NCI-H1436 treated with DMSO at 0.1 percent for 48 hours (cell line): ENCODE results near the gene WDR49.

Source experiments
- DNase-seq: peaks from one replicate; lab custom pipeline; 2025; lab: John Stamatoyannopoulos, UW

The WDR49 gene

DNA sequence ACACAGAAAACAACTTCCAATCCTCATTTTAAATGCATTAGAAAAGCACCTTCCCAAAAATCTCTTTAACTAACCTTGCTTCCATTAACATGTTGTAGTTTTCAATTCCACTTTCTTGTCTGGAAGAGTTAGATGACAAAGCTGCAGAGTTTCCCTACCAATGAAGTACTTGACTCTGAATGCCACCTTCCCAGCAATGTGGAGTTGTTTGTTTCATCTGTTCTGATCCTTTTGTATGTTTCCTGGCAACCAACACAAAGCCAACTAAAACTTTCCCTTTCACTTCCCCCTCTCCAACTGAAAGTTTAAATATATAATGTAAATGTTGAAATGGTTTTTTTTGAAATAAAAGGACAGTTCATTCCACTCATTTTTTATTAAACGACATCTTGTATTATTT lies at the start of gene WDR49:
WDR49 (minus strand) TSS at position 183 of the 400 bp plus-strand sequence. CDS start 517 bp downstream, outside the sequence.
- DNase-seq, result no peak

DNA sequence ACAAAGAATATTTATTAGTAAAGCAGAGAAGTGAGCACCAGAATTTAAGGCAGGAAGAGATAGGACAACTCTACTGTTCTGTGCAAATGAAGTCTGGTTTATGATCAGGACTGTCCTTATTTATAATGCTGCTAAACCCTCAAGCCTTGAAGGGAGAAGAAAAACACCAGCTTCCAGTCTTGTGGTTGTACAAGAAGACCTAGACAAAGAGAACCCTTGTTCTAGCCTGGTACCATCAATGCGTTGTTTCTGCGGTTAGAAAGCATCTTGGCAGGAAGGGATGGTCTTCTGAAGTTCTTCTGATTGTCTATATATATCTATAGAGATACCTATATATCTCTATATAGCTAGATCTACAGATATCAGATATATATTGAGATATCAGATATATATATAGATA lies 47.2 kb upstream of the WDR49 start:
- no peak for DNase-seq

DNA sequence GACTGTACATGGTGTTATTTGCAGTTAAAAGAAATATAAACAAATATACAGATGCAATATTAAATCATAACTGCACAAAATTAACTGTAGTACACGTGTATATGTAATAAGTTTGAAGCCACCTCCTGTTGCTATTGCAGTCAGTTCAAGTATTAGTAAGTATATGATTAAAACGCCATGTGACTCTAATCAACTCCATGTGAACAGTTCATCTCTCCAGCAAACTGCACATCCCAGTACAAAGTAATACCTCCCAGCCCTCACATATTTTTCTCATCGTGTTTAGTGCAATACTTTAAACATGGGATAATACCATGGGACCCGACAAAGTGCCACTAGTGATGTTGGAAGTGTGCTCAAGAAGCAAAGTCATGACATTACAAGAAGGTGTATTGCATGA lies 46.3 kb upstream of the WDR49 start:
- DNase-seq, result no peak

DNA sequence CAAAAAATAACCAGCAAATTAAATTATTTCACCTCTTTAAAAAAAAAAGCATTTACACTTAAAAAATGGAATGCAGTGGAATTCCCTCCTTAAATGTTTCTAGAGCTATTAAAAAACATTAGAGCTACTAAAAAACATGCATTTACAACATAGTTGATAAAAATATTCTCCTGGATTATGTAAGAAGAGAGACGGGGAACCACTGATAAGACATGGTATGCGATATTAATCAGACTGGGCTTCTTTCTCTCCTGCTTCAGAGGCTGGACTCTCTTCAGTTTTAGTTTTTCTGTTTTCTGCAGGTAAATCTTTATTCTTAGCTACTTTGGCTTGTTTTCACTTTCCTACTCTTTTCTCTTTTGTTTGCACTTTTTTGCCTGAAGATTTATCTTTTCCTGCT lies 40.4 kb upstream of the WDR49 start:
- no peak for DNase-seq

DNA sequence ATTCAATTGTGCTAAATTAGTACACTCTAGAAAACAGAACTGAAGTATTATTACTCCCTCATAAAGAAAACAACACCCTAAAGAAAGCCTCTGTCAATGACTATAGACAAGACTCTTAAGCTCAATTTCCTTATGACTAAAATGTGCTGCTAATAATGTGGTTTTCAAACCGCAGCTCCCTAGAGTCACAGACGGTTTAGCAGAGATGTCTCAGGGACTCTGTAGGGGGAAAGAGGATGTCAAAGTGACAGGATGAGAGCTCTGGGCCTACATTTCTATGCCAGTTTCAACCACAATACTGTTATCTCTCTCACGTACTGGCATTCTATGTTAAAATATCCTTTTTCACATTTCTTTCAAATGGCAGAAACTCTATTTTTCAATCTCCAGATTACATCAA lies 37.6 kb upstream of the WDR49 start:
- no peak for DNase-seq

DNA sequence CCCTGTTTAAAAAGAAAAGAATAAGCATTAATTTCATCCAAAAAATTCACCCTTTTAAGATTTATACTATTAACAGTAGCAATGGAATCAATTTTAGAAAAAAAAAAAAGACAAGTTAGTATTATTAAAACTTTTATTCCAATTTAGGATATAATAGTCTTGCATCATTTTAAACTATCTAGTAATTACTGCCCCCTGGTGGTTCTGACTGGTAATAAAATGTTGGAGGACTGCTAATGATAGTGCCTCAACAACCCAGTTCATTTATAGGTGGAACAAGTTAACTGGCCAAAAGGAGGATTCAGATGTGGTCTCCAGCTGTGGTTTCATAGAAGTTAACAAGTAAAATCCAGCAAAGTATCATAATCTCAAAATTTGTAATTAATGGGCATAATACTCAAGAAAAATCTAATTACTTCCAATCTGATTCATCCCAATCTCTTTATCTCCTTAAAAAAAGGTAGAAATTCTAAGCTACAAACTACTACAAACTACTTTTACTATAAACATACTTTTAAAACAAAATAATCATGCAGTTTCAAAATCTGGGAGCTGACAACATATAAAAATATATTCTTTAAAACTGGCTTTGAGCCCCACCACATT lies 30.7 kb upstream of the WDR49 start:
- no peak for DNase-seq

DNA sequence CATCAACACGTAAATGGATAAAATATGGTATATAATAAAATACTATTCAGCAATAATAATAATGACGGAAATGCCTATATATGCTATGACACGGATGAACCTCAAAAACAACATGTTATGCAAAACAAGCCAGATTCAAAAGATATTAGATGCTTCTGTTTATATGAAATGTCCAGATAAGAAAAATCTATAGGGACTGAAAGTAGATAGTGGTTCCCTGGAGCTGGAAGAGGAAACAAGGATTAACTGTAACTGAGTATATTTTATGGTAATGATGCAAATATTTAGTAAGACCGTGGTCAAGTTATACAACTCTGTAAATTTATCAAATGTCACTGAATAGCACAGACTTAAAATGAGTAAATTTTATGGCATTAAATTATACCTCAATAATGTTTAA lies 25.8 kb upstream of the WDR49 start:
- DNase-seq, result no peak

DNA sequence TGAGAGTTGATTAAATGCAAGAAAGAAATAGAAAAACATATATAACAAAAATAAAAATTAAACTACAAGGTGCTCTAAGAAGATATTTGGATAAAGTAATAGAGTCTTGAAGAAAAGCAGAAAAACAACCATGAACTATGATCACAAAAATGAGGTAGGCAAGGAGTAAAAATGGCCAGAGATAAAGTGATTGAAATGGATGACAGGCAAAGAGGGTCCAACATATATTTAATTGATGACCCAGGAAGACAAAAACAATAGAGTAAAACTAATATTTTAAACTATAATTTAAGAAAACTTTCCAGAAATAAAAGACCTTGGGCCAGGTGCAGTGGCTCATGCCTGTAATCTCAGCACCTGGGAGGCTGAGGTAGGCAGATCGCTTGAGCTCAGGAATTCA lies 22.1 kb upstream of the WDR49 start:
- no peak for DNase-seq

DNA sequence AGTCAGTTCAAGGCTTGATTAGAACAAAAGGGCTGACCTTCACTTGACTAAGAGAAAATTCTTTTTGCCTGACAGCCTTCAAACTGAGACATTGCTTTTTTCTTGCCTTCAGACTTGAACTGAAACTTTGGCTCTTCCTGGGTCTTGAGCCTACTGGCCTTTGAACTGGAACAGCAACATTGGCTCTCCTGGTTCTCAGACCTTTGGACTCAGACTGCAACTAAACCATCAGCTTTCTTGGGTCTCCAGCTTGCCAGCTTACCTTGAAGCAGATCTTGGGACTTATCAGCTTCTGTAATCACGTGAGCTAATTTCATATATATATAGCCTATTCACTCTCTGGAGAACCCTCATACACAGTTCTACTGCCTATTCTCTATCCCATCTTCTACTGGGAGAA lies 19.5 kb upstream of the WDR49 start:
- no peak for DNase-seq

DNA sequence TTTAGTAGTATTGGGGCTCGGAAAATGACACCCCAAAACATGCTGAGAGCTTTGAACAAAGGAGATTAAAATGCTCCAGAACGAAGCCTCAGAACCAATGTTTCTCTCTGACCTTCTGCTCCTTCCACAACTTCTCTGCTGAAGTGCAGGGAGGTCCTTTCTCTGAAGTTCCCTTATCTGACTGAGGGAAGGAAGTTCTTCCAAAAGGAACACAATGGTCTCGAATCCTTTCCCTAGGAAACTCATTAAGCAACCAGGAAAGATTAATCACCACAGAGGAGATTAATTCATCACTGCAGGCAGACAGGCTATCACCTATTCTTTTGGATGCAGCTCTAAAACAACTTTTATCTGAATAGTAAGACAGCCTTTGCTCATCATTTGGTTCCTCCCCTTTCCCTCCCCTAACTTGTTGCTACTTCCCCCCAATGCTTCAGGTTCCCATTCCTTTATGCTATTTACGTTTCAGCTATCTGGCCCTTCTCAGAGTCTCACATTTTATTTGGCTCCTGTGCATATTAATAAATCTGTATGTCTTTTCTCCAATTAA lies 18.2 kb upstream of the WDR49 start:
- DNase-seq, result no peak

DNA sequence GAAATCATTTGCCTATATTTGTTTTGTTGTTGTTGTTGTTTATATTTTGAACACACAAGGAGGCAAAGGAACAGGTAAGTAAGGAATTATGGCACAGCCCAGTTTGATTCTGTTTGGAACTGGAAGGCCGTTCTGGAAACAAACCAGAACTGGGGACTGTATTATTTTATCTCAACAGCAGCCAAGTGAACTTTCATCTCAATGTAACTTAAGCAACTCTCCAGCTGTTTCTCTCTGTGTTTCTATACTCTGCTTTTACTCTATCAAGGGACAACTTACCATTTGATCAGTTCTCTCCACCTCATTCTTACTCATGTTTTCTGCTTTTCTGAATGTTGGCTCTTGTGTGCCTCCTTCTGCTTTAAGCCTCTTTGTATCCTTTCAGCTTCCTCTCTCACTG lies 16.0 kb upstream of the WDR49 start:
- DNase-seq, result no peak

DNA sequence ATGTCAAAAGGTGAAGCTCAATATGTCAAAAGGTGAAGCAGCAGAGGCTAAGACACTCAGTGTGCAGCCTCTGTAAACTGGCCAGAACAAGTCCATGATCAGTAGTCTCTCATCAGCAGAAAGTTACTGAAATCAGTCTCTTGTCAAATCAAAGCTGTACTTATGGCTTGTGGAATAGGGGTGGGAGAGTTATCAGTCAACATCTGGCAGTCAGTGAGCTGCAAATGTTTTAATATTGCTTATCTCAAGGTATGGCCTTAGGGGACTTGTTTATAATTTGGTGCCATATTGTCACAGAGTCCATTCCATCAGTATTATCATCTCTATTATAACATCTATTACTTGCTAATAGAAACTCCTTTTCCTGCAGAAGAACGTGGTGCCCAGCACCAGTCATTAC lies 14.9 kb upstream of the WDR49 start:
- DNase-seq, result no peak

DNA sequence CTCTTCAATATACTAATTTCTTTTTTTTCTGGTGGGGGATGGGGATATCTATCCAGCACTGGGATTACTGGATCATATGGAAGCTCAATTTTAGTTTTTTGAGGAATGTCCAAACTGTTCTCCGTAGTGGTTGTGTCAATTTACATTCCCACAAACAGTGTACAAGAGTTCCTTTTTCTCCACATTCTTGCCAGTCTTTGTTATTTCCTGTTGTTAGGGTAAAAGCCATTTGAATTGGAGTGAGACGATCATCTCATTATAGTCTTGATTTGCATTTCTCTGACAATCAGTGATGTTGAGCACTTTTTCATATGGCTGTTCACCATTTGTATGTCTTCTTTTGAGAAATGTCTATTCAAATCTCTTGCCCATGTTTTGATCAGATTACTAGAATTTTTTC lies 12.8 kb upstream of the WDR49 start:
- DNase-seq, result no peak

DNA sequence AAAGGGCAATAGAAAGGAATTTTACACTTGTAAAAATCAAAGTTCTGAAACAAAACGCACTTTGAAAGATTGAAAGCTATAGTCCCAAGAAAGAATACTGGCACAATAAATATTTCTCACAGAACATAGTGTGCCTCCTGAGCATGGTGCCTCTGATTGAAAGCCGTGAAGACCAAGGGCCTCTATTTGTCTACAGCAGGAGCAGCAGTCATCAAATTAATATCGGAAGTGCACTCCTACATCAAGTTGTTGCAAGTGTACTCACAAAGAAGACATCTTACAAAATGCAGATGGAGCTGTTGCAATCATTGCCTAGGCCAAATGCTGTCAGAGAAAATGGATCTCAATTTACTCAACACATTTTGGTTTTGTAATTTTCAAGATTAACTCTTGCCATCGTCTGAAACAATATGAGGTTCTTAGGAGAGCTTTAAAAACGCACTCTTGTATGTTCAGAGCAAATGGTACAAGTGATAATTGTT lies 9.2 kb upstream of the WDR49 start:
- no peak for DNase-seq

DNA sequence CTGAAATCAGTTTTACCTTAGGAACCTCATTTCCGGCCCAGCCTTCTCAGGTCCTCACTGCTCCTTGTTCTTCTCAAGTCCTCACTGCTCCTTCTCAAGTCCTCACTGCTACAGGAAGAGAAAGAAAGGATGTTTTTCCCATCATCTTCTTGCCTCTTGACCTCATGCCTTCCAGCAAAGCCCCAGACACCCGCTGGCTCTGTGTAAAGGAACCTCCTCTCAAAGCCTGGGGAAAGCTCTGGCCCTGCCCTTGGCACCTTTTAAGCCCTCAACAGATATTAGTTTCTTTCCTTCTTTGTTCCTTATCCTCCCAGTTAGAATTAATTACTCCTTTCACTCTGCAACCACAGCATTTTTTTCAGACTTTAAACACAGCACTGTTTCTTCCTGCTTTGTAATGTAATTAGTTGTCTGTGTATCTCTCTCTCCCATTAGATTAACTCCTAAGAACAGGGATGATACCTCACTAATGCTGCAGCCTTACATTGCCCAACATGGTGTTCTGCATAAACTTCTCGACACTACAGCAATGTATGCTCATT lies 4.0 kb upstream of the WDR49 start:
- DNase-seq, result no peak

DNA sequence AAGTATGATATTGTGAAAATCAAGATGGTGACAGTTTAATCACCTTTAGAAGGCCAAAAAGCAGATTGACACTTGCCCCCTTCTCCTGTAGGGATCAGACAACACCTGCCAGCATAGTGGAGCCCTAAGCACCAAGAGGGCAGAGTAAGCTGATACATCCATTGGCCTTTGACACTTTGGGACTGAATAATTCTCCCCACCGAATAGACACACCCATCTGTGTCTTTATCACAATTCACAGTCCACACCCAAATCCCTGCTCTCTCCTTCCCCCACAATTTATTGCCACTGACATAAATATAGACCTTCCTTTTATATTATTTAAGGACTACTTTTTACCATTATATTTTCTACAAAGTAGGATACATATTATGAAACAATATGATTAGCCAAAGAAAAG lies 3.1 kb upstream of the WDR49 start:
- DNase-seq, result no peak

DNA sequence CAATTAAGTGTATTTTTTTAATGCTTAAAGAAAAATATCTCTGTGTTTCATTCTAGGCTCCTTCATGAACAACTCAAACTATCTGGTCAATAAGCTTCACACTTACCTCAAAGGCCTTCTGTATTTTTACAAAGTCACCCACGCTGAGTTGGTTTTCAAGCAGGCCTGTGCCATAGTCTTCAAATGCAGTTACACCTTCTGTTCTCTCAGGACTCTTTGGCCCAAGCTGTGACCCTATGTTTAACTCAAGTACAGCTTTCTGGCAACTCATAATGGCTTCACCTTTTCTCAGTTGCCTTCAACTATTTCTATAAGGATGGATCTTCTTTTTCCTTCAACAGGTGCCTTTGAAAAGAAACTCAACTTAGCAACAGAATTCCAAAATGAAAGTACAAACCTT lies 587 bp downstream of the WDR49 start:
- DNase-seq, result no peak

DNA sequence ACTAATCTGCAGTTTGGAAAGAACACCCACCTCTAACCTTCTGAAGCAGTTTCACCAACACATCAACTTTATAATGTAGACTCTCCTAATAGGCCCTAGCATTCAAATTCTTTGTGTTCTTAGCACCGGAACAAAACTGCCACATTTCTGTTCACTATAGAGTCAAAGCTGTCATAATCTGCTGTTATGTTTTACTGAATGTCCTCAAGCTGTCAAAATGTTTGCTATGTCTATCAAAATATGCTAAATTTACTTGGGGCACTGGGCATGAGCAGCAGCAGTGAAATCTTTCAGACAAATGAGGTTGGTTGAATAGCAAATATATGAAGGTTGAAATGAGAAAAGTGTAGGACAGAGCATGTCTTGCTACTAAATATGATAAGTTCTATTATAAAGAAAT lies 1.9 kb downstream of the WDR49 start:
- DNase-seq, result no peak

DNA sequence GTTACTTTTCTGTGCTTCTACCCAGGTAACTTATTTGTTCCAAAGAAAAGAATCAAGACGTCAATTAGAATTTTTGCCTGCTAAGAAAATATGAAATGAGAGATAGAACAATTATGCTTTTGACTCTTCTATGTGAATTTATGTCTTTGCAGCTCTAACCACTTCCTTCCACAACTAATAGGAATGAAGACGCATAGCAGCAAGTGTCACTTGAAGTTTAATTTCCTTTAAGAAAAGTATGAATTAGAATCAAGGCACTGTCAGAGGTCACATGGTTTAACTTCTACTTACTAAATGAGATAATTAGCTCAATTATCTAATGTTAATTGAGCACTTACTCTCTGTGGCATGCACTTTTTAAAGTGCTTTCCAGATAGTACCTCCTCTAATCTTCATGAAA lies 3.3 kb downstream of the WDR49 start:
- no peak for DNase-seq

DNA sequence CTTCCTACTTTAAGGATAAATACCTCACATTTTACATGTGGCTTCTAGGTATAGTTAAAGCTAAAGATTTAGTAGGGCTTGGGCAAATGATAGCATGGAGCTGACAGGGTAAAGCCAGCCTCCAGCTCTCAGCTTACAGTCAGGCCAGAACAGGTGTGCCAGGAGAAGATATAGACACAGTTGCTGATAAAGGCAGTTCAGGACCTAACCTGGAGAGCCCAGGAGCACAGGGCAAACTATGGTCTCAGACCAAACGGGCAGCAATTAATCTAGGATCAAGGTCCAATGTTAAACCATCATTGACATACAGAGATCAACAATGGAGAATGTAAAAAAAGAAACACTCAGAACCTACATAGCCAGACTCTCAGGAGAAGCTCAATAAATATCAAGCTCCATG lies 4.0 kb downstream of the WDR49 start:
- no peak for DNase-seq

DNA sequence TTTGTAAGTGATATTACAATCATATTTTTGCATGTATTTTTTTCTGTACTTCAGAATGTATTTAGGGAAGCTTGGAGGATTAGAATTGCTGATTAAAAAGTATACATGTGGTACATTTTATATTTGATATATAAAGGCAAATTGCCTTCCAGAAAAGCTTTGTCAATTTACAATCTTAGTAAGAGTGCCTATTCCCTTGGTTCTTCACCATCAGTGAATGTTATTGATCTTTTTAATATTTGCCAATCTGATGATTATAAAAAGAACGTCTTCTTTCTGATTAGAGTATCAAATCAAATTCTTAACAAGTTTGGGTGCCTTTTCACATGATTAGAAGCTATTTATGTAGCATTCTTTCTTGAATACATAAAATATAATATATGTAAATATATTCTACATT lies 9.1 kb downstream of the WDR49 start:
- no peak for DNase-seq

DNA sequence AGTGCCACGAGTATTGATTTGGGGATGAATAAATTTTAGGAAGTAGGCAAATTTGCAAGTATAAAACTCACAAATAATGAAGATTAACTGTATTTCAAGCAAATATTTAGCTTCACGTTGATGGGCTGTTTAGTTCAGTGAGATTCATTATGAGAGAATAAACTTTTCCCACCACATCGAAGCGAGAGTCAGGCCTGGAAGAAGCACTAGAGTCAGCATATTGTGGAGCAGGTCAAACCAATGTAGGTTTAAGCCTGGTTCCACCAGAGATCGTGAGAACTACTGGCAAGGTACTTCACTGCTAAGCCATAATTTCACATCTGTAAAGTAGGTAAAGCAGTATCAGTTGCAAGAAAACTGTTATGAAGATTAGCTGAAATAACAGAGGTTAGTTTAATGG lies 22.3 kb downstream of the WDR49 start:
- DNase-seq, result no peak

DNA sequence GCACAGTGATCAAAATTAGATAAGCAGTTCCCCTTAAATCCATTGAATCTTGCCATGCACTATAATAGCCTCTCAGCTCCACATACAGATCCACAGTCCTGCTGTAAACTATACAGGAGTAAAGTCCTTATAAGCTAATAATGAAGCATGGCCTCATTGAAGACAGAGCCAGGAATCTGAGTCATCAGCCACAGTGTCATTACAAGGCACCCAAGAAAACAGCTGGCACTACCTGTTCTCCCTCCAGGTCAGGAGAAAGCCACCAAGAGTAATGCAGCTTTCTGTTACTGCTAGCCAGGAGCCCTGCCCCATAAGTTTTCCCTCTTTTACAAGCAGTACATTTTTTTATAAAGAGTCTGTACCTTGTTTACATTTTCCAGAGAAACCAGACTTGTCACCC lies 27.3 kb downstream of the WDR49 start:
- DNase-seq, result no peak

DNA sequence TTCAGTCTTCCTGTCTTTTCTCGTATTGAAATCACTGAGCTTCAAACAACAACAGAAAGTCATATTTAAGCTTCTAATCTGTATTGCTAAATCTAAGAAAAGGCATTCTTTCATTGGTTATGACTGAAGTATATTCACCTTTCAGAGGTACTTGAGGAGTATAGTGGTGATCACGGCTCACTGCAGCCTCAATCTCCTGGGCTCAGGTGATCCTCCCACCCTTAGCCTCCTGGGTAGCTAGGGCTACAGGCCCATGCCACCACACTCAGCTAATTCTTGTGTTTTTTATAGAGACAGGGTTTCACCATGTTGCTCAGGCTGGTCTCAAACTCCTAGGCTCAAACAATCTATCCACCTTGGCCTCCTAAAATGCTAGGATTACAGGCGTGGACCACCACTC lies 38.7 kb downstream of the WDR49 start:
- no peak for DNase-seq
